Stimulated activated CD4-positive, alpha-beta T cell treated with anti-CD3 and anti-CD28 coated beads, Interleukin-12 subunit alpha, Interleukin-12 subunit beta, amount 100 ng/mL, for 24 hours (primary cell): Measurements from ENCODE around the gene MEF2A.
A peak's percentile ranks its signal among the peaks of the same experiment; 100 is the strongest.
"Not testable (repeated sequence)": the region's sequence is repeated elsewhere in the genome, so short reads cannot be mapped to it uniquely, and the experiment has no call there.

Source experiments
- DNase-seq, 2 experiments: peaks; one replicate each; pipeline ENCODE4 v3.0.0-alpha.2; 2020; ENCODE audit warnings: low read depth in 2 of 2

The MEF2A gene

DNA sequence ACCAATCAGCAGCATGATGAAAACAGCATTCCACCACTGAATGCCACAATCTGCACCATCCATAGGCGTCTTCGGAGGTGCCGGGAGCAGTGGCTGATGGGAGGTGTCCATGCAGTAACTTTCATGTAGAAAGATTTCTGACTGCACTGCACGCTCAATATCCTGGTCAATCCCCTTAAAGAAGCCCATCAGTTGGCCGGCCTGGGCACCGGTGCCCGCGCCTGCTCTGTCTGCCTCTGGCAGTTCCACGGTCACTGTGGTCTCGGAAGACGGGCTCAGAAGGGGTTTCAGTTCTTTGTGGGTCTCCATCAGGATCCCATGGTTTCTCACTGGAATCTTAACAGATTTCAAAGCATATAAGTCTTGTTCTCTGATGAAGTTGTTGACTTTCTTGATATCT, 163.5 kb downstream of the MEF2A start:
- DNase-seq = no peak

GRCh38 chr15:99729920-99730319, 164.1 kb downstream of the MEF2A start:
- no peak for DNase-seq

GRCh38 chr15:99731336-99732123, 165.7 kb downstream of the MEF2A start:
- no peak for DNase-seq

DNA sequence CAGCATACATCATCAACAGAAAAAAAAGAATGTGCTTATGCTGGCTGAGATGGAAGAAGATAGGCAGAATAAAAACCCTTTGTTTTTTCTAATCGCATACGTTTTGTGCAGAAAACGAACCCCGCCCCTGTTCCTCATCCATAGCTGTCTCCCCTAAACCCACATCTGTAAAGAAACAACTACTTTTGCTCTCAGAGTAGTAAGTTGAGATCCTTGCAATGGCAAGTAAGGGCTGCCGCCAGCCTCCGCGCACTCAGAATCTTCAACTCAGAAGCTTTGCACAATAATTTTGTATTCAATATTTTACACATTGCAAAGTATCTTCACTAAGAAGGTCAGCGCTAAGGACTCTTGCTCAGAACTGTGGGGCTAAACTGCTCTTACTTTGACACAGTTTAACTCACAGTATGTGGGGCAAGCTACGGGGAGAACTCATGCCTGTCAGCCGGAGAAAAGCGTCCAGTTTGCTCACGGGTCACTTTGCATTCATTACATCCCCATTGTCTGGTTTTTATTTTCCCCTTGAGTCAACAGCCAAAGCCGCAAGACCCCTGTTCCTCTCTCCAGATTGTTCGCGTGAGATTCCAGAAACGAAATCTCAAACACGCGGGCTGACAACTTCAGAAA, 166.5 kb downstream of the MEF2A start:
- DNase-seq = no peak

GRCh38 chr15:99732751-99733267, 167.0 kb downstream of the MEF2A start:
- no peak for DNase-seq

DNA sequence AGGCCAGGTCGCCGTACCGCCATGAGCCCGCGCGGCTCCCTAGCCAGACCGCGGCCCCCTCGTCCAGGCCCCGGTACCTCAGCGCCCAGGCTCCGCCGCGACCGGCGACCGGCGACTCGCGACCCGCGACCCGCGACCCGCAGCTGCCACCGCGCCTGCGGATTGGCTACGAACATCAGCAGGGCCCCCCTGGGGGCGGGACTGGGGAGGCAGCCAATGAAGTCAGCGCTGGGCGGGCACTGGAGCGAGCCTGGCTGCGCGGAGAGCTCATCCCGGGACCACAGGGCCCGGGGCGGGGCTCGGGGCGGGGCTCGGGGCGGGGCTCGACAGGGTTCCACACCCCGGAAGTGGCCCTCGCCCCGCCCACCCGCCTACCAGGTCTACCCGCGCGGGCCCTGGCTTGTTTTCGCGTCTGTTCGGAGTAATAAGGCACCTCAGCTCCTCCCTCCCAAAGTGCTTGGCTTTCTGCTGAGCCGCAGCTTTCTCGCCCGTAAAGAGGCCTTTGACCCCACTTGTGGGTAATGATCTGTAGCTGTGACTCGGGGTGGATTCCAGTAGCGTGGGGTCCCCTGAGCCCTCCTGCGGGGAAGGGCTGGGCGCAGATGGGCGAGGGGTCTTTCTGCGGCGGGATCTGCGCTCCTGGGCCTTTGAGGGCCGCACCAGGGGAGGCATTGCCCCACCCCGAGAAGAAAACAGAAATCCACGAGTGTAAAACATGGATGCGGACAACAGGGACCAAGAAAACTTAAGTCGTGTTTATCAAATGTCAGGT, 167.7 kb downstream of the MEF2A start, which contains the start of gene LYSMD4:
LYSMD4 (minus strand) TSS at position 170 of the 772 bp plus-strand sequence. CDS start 1,438 bp downstream, outside the sequence.
- peak; percentile 96 to 98 for DNase-seq

DNA sequence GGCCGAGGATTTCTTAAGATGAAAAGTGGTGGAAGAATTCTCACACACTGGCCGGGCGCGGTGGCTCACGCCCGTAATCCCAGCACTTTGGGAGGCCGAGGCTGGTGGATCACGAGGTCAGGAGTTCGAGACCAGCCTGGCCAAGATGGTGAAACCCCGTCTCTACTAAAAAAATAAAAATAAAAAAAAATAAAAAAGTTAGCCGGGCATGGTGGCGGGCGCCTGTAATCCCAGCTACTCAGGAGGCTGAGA, 168.2 kb downstream of the MEF2A start:
- DNase-seq = not testable (repeated sequence)

- no peak for DNase-seq
These were observed 168.8 kb downstream of the MEF2A start for GRCh38 chr15:99734575-99734974.

- DNase-seq = no peak
These were observed 170.1 kb downstream of the MEF2A start for GRCh38 chr15:99735868-99736267.

DNA sequence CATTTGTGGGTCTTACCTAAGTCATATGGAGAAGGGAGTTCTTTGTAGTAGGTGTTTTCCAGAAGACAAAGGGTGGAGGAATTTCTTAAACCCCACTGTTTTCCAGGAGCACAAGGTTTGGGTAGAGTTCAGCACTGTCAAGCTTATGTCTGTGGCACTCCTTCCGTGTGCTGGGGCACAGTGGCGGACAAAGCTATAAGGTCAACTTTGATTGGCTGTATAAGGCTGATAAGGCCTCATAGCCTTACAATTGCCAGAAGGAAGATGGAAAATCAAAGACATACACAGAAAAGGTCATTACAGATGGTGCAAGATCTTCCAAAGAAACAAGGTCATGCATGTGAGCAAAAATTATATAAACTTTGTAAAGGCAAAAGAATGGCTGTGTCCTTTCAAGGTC, 170.9 kb downstream of the MEF2A start:
- no peak for DNase-seq

DNA sequence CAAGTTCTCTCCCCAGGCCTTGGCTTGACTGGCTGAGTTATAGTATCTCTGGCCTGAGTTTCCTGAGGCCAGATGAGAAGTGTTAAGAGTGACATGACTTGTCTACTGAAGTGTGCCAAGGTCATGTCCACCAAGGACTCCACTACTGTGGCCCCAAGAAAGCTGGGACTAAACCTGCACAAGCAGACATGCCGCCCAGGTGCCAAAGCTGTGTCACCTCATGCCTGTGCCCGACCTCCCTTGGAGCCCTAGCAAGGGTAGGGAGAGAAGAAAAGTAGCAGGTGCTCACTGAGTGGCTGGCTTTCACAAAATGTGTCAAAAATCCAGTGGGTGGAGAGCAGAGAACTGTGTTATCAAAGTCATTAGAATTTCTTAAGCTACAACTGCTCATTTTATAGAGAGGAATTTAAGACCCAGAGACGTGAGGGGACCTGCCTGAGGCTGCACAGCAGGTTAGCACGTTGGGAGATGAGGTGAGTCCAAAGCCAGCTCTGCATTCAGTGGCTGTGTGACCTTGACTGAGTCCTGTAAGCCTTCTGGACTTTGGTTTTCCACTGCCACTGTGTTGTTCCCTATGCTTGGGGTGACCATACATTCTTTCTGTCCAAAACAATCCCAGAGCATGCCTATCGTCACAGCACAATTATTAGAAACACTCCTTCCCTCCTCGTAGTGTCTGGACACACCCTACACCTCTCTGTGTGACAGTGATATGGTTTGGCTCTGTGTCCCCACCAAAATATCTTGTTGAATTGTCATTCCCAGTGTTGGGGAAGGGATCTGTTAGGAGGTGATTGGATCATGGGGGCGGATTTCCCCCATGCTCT, 172.4 kb downstream of the MEF2A start:
- no peak for DNase-seq

DNA sequence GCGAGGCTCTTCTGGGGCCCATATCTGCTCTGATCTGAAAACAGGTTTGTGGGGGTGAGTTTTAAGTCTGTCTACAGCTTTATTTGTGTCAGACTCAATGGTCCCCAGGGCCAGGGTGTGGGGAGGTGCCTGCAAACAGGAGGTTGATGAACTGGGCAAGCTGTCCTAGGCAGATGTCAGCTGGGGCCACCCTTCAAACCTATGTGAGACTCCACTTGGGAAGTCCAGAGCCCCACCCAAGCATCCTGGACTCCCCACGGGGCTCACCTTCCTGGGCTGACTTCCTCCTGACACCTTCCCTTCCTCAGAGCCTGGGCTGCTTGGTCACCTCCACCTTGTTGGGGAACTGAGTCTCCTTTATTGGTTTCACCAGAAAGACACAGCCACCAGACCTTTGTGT, 176.1 kb downstream of the MEF2A start:
- no peak for DNase-seq

GRCh38 chr15:99744142-99744541, 178.4 kb downstream of the MEF2A start:
- DNase-seq = no peak

DNA sequence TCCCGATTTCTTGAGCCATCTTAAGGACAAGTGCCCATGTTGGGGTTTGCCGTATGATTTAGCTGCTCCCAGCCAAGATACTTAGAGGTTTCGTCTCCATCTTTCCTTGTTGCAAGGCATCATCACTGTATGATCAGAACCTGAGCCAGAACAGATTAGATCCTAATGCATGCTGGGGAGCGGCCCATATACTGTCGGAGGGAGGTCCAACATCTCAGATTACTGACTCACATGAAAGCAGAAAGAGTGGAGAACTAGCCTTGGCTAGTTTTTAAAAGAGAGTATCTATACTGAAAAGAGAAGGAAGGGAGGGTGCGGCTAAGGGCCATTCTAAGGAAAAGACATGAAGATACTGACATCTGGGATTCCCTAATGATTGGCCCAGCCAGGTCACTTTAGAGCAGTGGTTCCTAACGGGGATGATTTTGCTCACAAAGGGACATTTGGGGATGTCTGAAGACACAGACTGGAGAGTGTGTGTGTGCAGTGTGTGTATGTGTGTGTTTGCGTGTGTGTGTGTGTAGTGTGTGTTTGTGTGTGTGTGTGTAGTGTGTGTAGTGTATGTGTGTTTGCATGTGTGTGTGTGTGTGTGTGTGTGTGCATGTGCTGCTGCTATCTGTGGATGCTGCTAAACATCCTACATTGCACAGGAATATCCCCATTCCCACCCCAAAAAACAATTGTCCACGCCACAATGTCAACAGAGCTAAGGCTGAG, 179.7 kb downstream of the MEF2A start:
- no peak for DNase-seq

DNA sequence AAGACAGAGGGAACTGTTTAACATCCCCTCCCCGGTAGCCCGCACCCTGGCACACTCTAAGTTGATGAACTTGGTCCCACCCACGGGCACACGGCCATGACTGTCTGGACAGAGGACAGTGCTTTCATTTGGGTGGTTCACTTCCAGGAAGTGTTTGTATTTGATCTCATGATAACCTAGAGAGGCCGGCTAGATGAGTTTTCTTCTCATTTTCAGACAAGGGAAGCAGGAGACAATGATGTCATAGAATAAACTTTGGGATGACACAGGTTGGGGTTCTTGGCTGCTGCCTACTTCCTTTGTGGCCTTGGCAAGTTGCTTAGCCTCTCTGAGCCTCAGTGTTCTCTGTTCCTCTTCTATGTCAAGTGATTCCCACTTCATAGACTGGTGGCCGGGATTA, 183.6 kb downstream of the MEF2A start:
- DNase-seq = no peak

GRCh38 chr15:99750326-99750725, 184.5 kb downstream of the MEF2A start:
- DNase-seq = not testable (repeated sequence)

GRCh38 chr15:99752556-99752955, 186.8 kb downstream of the MEF2A start:
- DNase-seq = no peak

- DNase-seq = no peak
These were observed 187.3 kb downstream of the MEF2A start for GRCh38 chr15:99753066-99753465.

GRCh38 chr15:99755692-99756409, 190.1 kb downstream of the MEF2A start:
- DNase-seq = peak in 1 of 2 experiments; percentile 18

- no peak for DNase-seq
These were observed 196.5 kb downstream of the MEF2A start for GRCh38 chr15:99762288-99762687.
